ENCODE measurements around the gene COX5A. TPM values are rescaled to one million over a fixed set of nuclear protein-coding genes. Genes with fewer than 3 reads are reported as not detected.
"Not testable (repeated sequence)": the region's sequence is repeated elsewhere in the genome, so short reads cannot be mapped to it uniquely, and the experiment has no call there.

The COX5A gene
- total RNA-seq, 1 donor from 2014 or later: 96.6 TPM

DNA sequence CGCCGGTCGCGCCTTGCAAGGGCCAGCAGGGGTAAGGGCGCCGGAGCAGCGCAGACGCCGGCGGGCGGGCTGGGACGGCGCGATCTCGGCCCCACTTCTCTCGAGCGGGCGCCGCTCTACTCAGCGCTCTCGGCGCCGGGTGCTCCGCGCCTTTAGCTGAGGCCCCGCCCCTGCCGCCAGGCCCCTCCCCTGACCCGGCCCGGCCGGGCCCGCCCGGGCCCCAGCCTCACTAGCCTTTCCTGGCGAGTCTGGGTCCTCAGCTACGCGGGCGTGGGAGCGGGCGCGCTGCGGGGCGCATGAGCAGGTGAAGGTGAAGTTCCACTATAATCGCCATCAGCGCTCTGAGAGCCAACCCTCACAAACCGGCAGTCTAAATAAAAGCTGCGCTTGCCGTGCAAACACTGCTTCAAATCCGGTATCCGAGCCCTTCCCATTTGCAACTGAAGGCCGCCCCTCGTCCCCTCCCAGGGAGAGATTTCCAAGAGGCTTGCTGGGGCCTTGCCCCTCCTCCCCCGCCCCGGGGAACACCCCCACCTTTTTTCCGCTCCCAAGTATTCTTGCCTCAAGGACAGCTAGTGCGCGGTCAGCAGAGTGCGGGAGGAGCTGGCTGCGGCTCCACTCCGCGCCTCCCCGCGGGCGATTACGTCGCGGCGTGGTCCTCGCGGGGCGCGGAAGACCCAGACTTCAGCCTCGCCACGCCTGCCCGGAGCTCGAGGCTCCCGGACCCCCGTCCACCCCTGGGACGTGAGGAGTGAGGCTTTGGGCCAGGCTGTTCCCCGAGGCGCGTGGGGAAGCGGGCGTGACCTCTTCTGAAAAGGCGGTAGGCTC is 19.0 kb upstream of the COX5A start, which contains the start of gene RPP25:
RPP25 (minus strand) TSS at position 125 of the 828 bp plus-strand sequence. CDS start 189 bp downstream, outside the sequence.
- peak within 1 kb of the TSS; percentile 43 to 73 (median 69) for H3K9ac ChIP-seq (ENCODE audit: low read depth in 1 of 3, low read length in 3 of 3)
- H3K4me1 ChIP-seq (ENCODE audit: control insufficient read depth in 3 of 3, insufficient read depth in 3 of 3, low read length in 3 of 3): peaks cover 29 to 36% (median 31%) of the 10 kb centered on the region in 3 donors
- H3K9me3 ChIP-seq (ENCODE audit: control insufficient read depth in 3 of 3, low read length in 3 of 3): no peaks in the 10 kb centered on the region
- peaks cover 31 to 49% (median 43%) of the 10 kb centered on the region in 3 donors for H3K27me3 ChIP-seq (ENCODE audit: control insufficient read depth in 3 of 3, insufficient read depth in 3 of 3, low read length in 3 of 3)
- H3K27ac ChIP-seq (ENCODE audit: low read depth, low read length): no peak within 1 kb of the TSS
- H3K36me3 ChIP-seq (ENCODE audit: control insufficient read depth in 3 of 3, insufficient read depth in 3 of 3, low read length in 3 of 3): no peaks in the 10 kb centered on the region
- H3K4me3 ChIP-seq (ENCODE audit: low read length in 3 of 3): peak within 1 kb of the TSS; percentile 72 to 74 (median 74)

DNA sequence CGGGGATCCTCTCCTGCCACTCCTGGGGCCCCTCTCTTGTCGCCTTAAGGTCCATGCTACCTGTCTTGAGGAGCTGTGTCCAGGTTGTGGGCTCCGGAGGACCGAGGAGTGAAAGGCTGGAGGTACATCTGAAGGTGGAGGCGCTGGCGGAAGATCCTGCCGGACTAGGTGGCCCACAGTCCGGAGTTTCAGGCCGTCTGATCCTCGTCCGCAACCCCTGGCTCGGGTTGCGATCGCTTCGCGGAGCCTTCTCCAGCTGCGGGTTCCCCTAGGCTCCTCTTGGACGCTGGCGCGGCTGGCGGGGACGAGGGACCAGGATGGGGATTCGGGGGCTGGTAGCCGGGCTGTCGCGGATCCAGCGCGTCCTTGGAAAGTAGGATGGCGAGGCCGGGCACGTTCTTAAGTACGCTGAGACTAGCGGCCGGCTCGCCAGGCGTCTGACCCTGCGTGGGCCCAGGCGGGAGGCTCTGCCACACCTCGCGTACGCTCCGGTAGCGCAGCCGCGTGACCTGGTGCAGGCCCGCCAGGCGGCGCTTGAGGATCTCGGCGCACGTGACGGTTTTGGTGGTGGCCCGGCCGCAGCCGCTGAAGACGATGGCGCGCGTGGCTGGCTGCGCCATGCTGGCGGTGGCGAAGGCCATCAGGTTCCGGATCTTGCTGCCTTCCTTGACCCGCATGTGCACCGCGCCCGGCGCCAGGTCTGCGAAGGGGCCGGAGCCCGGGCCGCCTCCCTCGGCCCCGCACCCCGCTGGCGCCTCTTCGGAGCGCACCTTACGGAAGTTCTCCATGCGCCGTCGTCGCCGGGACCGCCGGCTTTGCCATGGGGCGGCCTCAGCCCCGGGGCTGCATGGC is 18.1 kb upstream of the COX5A start:
- H3K9ac ChIP-seq (ENCODE audit: low read depth in 1 of 3, low read length in 3 of 3): peak overlapping the region in 2 of 3 donors; percentile 69 to 73

DNA sequence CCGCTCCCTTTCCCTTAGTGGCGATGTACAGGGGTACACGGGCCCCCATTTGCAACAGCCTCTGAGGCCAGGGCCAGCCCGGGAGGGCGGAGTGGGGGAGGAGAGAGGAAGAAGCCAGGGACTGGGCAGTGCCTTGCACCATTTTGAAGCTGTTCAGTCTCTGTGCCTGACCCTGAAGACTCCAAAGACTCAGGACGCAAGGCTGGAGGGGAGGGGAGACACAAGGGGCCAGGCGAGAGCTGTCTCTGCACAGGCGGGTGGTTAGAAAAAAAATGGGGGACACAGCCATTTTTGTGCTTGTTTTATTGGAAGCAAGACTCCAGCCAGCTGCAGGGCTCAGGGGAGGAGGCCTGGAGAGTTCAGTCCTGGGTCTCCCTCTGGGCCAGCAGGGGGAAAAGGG is 17.1 kb upstream of the COX5A start:
- H3K9ac ChIP-seq (ENCODE audit: low read depth in 1 of 3, low read length in 3 of 3): no peak overlapping the region
- H3K4me1 ChIP-seq (ENCODE audit: control insufficient read depth in 3 of 3, insufficient read depth in 3 of 3, low read length in 3 of 3): peaks cover 32 to 39% (median 35%) of the 10 kb centered on the region in 3 donors
- H3K27ac ChIP-seq (ENCODE audit: low read depth, low read length): no peak overlapping the region
- no peak overlapping the region for H3K4me3 ChIP-seq (ENCODE audit: low read length in 3 of 3)
- H3K9me3 ChIP-seq (ENCODE audit: control insufficient read depth in 3 of 3, low read length in 3 of 3): no peaks in the 10 kb centered on the region
- H3K27me3 ChIP-seq (ENCODE audit: control insufficient read depth in 3 of 3, insufficient read depth in 3 of 3, low read length in 3 of 3): peaks cover 31 to 49% (median 43%) of the 10 kb centered on the region in 3 donors
- no peaks in the 10 kb centered on the region for H3K36me3 ChIP-seq (ENCODE audit: control insufficient read depth in 3 of 3, insufficient read depth in 3 of 3, low read length in 3 of 3)

More for the DNA sequence above, 18.1 kb upstream of the COX5A start:
- H3K36me3 ChIP-seq (ENCODE audit: control insufficient read depth in 3 of 3, insufficient read depth in 3 of 3, low read length in 3 of 3): no peaks in the 10 kb centered on the region
- H3K9me3 ChIP-seq (ENCODE audit: control insufficient read depth in 3 of 3, low read length in 3 of 3): no peaks in the 10 kb centered on the region
- H3K4me1 ChIP-seq (ENCODE audit: control insufficient read depth in 3 of 3, insufficient read depth in 3 of 3, low read length in 3 of 3): peaks cover 29 to 36% (median 31%) of the 10 kb centered on the region in 3 donors
- H3K27ac ChIP-seq (ENCODE audit: low read depth, low read length): no peak overlapping the region
- peak overlapping the region; percentile 48 to 74 (median 72) for H3K4me3 ChIP-seq (ENCODE audit: low read length in 3 of 3)
- H3K27me3 ChIP-seq (ENCODE audit: control insufficient read depth in 3 of 3, insufficient read depth in 3 of 3, low read length in 3 of 3): peaks cover 31 to 52% (median 43%) of the 10 kb centered on the region in 3 donors

DNA sequence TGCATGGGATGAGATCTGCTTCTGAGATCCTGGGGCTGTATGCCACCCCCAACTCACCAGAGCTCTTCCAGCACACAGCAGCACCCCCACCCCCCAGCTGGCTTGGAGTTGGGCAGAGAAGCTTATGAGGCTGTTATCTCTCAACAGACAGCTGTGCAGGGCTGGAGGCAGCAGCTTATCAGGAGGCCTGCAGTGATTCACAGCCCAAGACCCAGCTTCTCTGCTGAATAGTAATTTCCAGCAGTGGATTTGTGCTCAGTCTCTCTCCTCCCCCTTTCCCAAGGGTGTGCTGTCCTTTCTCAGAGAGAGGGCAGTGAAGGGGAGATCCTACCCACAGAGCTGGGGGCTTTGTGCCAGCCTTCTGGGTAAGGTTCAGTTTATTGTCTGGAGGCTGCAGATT is 16.6 kb upstream of the COX5A start:
- Histone ChIP-seq H3K9me3 (ENCODE audit: control insufficient read depth in 3 of 3, low read length in 3 of 3) (no peaks in the 10 kb centered on the region), H3K4me3 (ENCODE audit: low read length in 3 of 3) (no peak overlapping the region), H3K27me3 (ENCODE audit: control insufficient read depth in 3 of 3, insufficient read depth in 3 of 3, low read length in 3 of 3) (peaks cover 31 to 49% (median 38%) of the 10 kb centered on the region in 3 donors), H3K27ac (ENCODE audit: low read depth, low read length) (no peak overlapping the region), H3K36me3 (ENCODE audit: control insufficient read depth in 3 of 3, insufficient read depth in 3 of 3, low read length in 3 of 3) (no peaks in the 10 kb centered on the region), H3K4me1 (ENCODE audit: control insufficient read depth in 3 of 3, insufficient read depth in 3 of 3, low read length in 3 of 3) (peaks cover 31 to 40% (median 32%) of the 10 kb centered on the region in 3 donors), H3K9ac (ENCODE audit: low read depth in 1 of 3, low read length in 3 of 3) (no peak overlapping the region)

DNA sequence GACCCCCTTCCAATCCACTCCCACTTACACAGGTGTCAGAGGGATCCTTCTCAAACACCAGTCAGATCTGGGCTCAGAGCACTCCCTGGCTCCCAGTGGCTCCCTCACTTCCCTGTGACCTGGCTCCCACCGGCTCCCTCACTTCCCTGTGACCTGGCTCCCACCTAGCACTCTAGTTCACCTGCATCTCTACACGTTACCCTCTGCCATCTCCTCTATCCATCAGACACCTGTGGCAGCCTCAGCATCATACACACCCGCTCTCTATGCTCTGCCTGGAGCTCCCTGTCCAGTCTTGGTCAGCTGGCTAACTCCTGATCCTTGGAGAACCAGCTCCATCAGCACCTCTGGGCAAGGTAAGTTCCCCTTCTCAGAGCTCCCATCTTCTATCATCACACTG is 13.1 kb upstream of the COX5A start:
- H3K4me1 ChIP-seq (ENCODE audit: control insufficient read depth in 3 of 3, insufficient read depth in 3 of 3, low read length in 3 of 3): peaks cover 8 to 16% (median 10%) of the 10 kb centered on the region in 3 donors
- H3K4me3 ChIP-seq (ENCODE audit: low read length in 3 of 3): no peak overlapping the region
- H3K27me3 ChIP-seq (ENCODE audit: control insufficient read depth in 3 of 3, insufficient read depth in 3 of 3, low read length in 3 of 3): peaks cover 9 to 23% (median 20%) of the 10 kb centered on the region in 3 donors
- H3K9me3 ChIP-seq (ENCODE audit: control insufficient read depth in 3 of 3, low read length in 3 of 3): no peaks in the 10 kb centered on the region
- no peak overlapping the region for H3K9ac ChIP-seq (ENCODE audit: low read depth in 1 of 3, low read length in 3 of 3)
- H3K36me3 ChIP-seq (ENCODE audit: control insufficient read depth in 3 of 3, insufficient read depth in 3 of 3, low read length in 3 of 3): no peaks in the 10 kb centered on the region
- no peak overlapping the region for H3K27ac ChIP-seq (ENCODE audit: low read depth, low read length)

DNA sequence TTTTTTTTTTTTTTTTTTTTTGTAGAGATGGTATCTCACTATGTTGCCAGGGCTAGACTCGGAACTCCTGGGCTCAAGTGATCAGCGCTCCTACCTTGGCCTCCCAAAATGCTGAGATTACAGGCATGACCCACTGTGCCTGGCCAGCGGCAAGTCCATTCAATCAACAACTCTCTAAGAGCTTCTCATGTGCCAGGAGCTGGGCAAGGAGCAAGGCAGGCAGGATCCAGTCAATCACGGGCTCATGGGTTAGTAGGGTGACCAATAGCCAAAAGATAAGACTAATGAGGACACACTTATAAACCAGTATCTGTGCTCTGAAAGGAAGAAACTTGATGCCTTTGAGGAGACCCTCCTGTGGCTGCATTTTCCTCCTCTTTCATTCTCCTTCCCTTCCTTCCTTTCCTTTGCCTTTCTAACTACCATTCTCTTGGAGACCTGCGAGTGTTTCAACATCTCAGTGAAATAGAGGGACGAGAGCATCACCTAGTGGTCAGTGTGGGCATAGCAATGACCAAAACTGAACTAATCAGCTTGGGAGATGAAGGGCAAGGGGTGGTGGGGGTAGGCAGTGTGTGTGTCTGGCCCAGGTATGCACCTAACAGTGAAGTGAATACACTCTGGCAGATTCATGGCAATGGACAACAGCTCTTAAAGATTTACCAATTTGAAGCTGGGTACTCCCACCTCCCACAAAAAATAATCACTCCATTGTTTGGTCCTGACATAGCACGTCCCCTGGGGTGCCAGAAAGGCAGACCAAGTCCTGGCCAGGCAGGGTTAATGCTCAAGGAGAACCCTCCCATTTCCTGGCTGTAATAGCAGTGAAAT is 12.4 kb upstream of the COX5A start:
- H3K9ac ChIP-seq (ENCODE audit: low read depth in 1 of 3, low read length in 3 of 3): peak overlapping the region in 1 of 3 donors; percentile 33

DNA sequence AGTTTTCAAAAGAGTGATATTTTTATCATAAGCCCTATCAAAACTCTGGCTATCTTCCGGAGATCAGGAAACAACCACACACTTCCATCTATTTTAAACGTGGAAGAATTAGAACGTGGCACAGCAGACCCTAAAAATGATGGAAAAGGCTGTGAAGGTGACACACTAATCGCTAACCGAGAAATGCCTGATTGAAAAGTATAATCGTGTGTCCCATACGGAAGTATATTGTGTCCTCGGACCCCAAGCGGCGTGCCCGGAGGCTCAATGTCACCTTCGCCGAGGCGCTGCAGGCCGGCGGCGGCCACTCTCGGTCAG is 642 bp downstream of the COX5A start:
- Histone ChIP-seq H3K4me1 (ENCODE audit: control insufficient read depth in 3 of 3, insufficient read depth in 3 of 3, low read length in 3 of 3) (peaks cover 8 to 21% (median 12%) of the 10 kb centered on the region in 3 donors), H3K36me3 (ENCODE audit: control insufficient read depth in 3 of 3, insufficient read depth in 3 of 3, low read length in 3 of 3) (peaks cover 0 to 2% (median 0%) of the 10 kb centered on the region in 3 donors)

More for the DNA sequence above, 12.4 kb upstream of the COX5A start:
- no peak overlapping the region for H3K4me3 ChIP-seq (ENCODE audit: low read length in 3 of 3)
- H3K4me1 ChIP-seq (ENCODE audit: control insufficient read depth in 3 of 3, insufficient read depth in 3 of 3, low read length in 3 of 3): peaks cover 3 to 9% (median 4%) of the 10 kb centered on the region in 3 donors
- H3K27me3 ChIP-seq (ENCODE audit: control insufficient read depth in 3 of 3, insufficient read depth in 3 of 3, low read length in 3 of 3): peaks cover 6 to 16% (median 13%) of the 10 kb centered on the region in 3 donors
- H3K36me3 ChIP-seq (ENCODE audit: control insufficient read depth in 3 of 3, insufficient read depth in 3 of 3, low read length in 3 of 3): no peaks in the 10 kb centered on the region
- H3K27ac ChIP-seq (ENCODE audit: low read depth, low read length): no peak overlapping the region
- H3K9me3 ChIP-seq (ENCODE audit: control insufficient read depth in 3 of 3, low read length in 3 of 3): no peaks in the 10 kb centered on the region

DNA sequence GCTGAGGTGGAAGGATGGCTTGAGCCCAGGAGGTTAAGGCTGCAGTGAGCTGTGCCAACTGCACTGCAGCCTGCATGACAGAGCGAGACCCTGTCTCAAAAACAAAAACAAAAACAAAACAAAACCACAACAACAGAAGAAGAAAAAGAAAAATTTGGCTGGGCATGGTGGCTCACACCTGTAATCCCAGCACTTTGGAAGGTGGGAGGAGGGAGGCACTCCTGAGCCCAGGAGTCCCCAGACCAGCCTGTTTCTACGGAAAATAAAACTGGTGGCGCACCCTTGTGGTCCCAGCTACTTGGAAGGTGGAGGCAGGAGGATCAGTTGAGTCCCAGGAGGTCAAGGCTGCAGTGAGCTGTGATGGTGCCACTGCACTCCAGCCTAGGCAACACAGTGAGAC is 2.7 kb downstream of the COX5A start:
- not testable (repeated sequence) for H3K36me3 ChIP-seq (ENCODE audit: control insufficient read depth in 3 of 3, insufficient read depth in 3 of 3, low read length in 3 of 3); H3K27ac ChIP-seq (ENCODE audit: low read depth, low read length); H3K9ac ChIP-seq (ENCODE audit: low read depth in 1 of 3, low read length in 3 of 3); H3K27me3 ChIP-seq (ENCODE audit: control insufficient read depth in 3 of 3, insufficient read depth in 3 of 3, low read length in 3 of 3); H3K9me3 ChIP-seq (ENCODE audit: control insufficient read depth in 3 of 3, low read length in 3 of 3)
- Histone ChIP-seq H3K4me3 (ENCODE audit: low read length in 3 of 3) (peak overlapping the region in 1 of 3 donors; percentile 13), H3K4me1 (ENCODE audit: control insufficient read depth in 3 of 3, insufficient read depth in 3 of 3, low read length in 3 of 3) (peaks cover 8 to 21% (median 12%) of the 10 kb centered on the region in 3 donors)

More for the DNA sequence above, 642 bp downstream of the COX5A start:
- Histone ChIP-seq H3K9me3 (ENCODE audit: control insufficient read depth in 3 of 3, low read length in 3 of 3) (no peaks in the 10 kb centered on the region), H3K27me3 (ENCODE audit: control insufficient read depth in 3 of 3, insufficient read depth in 3 of 3, low read length in 3 of 3) (no peaks in the 10 kb centered on the region), H3K9ac (ENCODE audit: low read depth in 1 of 3, low read length in 3 of 3) (peak overlapping the region; percentile 96 to 98 (median 97)), H3K4me3 (ENCODE audit: low read length in 3 of 3) (peak overlapping the region; percentile 81 to 88 (median 82)), H3K27ac (ENCODE audit: low read depth, low read length) (peak overlapping the region; percentile 98)

DNA sequence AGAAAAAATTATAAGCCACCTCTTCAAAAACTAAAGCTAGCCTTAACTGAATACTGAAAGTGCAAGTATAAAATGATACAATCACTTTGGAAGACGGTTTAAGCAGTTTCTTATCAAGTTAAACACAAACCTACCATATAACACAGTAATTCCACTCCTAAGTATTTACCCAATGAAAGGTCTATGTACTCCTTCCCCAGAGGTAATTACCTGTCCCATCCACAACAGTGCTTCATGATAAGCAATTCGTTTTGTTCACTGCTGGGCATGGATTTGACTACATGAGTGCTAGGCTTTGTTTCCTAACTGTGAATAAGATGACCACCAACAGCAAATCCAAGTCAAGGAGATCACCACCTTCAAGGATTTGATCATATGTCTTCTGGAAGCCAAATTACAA is 4.3 kb downstream of the COX5A start:
- H3K4me3 ChIP-seq (ENCODE audit: low read length in 3 of 3): no peak overlapping the region
- no peak overlapping the region for H3K9ac ChIP-seq (ENCODE audit: low read depth in 1 of 3, low read length in 3 of 3)
- no peaks in the 10 kb centered on the region for H3K9me3 ChIP-seq (ENCODE audit: control insufficient read depth in 3 of 3, low read length in 3 of 3)
- peaks cover 7 to 12% (median 12%) of the 10 kb centered on the region in 3 donors for H3K36me3 ChIP-seq (ENCODE audit: control insufficient read depth in 3 of 3, insufficient read depth in 3 of 3, low read length in 3 of 3)
- peaks cover 8 to 21% (median 12%) of the 10 kb centered on the region in 3 donors for H3K4me1 ChIP-seq (ENCODE audit: control insufficient read depth in 3 of 3, insufficient read depth in 3 of 3, low read length in 3 of 3)
- no peaks in the 10 kb centered on the region for H3K27me3 ChIP-seq (ENCODE audit: control insufficient read depth in 3 of 3, insufficient read depth in 3 of 3, low read length in 3 of 3)
- no peak overlapping the region for H3K27ac ChIP-seq (ENCODE audit: low read depth, low read length)
